GM21526 (cell line): ENCODE results near the gene CHST1.

ENCODE experiments used
- ATAC-seq: cut with Tn5 transposase; IDR thresholded peaks from one replicate; pipeline ENCODE4 v1.9.1; 2021; ENCODE audit warnings: moderate library complexity; ENCODE audit not compliant: unreplicated experiment, low FRiP score

CHST1 gene

GRCh38 chr11:45675646-45676045 is 10.2 kb upstream of the CHST1 start:
- ATAC-seq = no peak

- ATAC-seq = no peak
Measured at GRCh38 chr11:45674481-45675190, 9.2 kb upstream of the CHST1 start.

GRCh38 chr11:45673441-45673840 is 8.0 kb upstream of the CHST1 start:
- no peak for ATAC-seq

GRCh38 chr11:45672593-45672992 is 7.2 kb upstream of the CHST1 start:
- ATAC-seq = no peak

DNA sequence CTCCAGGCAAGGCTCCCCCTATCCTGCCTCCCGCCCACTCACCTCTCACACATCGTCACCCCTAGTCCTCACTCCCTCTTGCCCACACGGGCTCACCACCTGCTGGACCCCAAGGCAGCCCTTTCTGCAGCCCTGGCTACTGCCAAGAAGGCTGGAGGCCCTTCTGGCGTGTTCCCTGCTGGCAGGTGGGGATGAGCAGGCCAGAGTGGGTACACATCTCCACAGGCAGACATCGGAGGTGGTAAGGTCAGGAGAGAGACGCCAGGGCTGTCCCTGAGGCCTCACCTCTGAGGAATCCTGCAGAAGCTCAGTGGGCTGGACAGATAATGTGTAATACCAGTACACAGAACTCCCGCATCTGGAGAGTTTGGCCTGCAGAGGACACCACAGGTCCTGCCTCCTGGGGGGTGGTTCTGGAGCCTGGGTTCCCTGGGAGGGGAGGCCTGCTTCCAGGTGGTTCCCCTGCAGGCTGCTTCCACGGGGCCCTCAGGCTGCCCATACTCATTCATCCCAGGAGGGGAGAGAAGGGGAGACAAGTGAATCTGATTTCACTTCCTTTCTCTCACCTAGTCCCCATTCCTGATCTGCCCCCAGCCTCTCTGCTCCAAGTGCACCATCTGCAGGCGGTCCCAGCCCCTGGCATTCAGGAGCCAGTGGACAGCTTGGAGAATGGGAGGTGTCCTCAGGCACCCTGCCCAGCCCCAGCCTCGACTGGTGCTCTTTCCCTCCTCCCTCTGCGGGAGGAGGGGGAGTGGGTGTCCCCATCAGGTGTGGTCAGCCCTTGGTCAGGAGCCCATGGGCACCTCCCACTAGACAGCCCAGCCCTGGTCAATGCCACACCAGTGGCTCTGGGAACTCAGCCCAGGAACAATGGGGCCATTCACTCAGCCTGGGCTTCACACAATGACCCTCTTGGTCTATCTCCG is 6.1 kb upstream of the CHST1 start:
- ATAC-seq = no peak

DNA sequence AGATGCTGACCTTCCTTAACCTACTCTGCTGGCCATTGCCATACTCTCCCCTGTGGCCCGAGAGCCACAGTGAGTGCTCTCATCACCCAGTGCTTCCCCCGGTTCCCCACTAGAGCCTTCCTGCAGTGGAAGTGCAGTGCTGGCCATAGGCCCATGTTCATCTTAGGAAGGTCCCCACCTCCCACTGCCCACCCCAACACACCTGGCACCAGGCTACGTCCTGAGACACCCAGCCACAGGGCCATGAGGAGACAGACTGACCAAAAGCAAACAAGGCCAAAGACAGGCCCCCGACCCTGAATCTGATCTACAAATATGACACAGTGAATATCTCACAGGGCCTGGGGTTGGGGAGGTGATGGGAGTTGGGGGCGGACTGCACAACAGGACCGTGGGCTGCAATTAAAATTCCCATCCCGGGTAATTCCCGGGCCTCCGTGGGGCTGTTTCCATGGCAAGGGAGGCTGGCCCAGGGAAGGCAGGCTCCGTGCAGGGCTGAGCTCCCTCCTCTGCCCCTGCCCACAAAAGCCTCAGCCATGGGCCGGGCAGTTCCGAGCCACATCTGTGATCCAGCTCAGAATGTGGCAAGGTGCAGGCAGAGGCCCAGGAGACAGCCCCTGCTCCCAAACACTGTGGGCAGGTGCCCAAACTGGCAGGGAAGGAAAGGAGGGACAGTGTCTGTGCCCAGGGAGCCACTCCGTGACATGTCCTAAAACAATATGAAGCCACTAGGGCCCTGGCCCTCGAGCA is 5.1 kb upstream of the CHST1 start:
- no peak for ATAC-seq

GRCh38 chr11:45669956-45670355 is 4.5 kb upstream of the CHST1 start:
- no peak for ATAC-seq

DNA sequence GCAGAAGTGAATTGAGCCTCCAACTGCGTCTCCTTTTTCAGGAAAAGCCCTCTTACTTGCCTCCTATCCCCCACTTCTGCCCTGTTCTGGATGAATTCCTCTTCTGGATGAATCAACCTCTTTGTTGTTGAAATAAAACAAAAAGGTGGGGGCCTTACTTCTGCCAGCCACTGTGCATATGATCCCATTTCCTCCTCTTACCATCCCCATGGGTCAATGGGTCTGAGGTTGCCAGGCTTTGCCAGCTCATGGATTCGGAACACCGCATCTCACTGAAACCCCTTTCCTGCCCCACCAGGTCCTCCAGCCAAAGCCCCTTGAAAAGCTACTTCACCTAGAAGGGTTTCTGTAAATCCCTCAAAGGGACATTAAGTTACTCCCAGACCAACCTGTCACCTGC is 3.7 kb upstream of the CHST1 start:
- no peak for ATAC-seq

DNA sequence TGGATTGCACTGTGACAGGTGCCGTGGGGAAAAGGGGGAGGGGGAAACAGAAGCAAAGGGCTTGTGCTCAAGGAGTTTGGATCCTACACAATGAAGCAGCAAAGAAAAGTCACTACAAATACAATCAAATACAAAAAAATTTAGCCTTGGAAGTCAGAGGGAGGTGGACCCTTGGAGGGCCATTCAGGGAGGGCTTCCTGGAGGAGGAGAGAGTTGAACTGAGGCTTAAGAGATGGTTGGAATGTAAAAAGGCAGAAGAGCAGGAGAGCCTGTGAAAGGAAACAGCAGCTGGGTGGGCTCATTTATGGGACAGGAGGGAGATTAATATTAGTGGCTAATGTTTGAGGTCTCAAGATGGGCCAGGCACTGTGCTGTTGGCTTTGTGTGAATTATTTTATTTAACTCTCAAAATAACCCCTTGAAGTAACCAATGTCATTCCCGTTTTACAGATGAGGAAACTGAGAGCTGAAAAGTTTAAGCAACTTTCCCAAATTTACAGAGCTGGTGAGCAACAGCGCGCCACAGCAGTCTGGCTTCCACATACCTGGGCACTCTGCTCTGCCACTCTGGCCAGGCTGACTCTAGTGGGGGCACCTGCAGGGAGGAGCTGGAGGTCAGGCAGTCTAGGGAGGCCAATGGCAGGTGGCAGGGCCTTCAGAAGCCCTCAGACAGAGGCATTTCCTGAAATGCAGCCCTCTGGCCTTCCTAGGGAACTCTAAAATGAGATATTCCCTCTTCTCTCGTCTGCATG is 2.7 kb upstream of the CHST1 start:
- ATAC-seq = no peak

- ATAC-seq = no peak
Measured at GRCh38 chr11:45666648-45667642, 1.5 kb upstream of the CHST1 start.

- no peak for ATAC-seq
Measured at GRCh38 chr11:45665933-45666647, 668 bp upstream of the CHST1 start.

GRCh38 chr11:45664376-45665205 is 831 bp downstream of the CHST1 start:
- ATAC-seq = no peak

GRCh38 chr11:45663486-45664375 is 1.7 kb downstream of the CHST1 start:
- no peak for ATAC-seq

- ATAC-seq = no peak
Measured at GRCh38 chr11:45662665-45663485, 2.5 kb downstream of the CHST1 start.

DNA sequence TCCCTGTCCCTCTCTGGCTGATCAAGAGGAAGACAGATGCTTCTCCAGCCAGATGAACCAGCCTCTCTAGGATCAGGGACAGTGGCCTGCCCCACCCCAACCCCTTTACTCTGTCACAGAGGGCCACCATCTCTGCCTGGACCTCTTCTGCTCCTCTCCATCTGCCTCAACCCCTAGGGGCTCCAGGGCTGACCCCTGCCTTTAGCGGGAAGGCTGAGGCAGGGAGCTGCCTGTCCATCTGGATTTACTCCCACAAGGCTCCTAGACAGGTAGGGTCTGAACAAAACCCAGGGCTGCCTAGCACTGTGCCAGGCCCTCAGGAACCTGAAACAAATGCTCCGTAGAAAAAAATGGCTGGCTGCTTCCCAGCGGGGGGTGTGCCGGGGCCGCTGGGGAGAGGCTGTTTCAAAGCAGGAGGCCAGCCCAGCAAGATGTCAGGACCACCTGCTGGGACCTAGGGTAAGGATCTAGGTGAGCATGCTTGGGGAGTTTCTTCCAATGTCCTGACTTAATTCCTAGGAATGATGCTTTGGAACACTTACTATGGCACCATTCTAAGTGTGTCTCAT is 3.2 kb downstream of the CHST1 start:
- no peak for ATAC-seq
